ENCODE measurements around the gene PSG6.
"Not testable (repeated sequence)": the region's sequence is repeated elsewhere in the genome, so short reads cannot be mapped to it uniquely, and the experiment has no call there.

DNA sequence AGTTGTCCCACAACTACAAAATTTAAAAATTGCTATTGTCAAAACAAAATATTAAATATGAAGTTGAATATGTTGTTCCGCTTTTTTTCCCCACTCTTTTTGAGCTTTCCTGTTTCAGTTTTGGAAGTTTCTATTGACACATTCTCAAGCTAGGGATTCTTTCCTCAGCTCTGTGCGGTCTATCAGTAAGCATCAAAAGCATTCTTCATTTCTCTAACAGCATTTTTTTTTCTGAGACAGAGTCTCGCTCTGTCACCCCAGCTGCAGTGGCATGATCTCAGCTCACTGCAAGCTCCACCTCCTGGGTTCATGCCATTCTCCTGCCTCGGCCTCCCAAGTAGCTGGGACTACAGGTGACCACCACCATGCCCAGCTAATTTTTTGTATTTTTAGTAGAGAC is 4.8 kb downstream of the PSG6 start:
- not testable (repeated sequence) for TF ChIP-seq CTCF, POLR2A (IDR thresholded peaks at IDR 0.05)

All from adrenal gland (tissue), 5 donors.